Neutrophil (primary cell): ENCODE measurements around the gene CHCHD4.

Experiments used
- H3K27ac ChIP-seq: fragments of 200-600 bp; sonication (generic); 2 replicates; pipeline ENCODE4 v1.5.1; 2016; ENCODE audit warnings: mild to moderate bottlenecking, moderate library complexity
- H3K27me3 ChIP-seq: fragments of 200-600 bp; sonication (generic); 2 replicates; pipeline ENCODE4 v1.6.0; 2016; ENCODE audit warnings: mild to moderate bottlenecking
- H3K36me3 ChIP-seq: fragments of 200-600 bp; sonication (generic); 2 replicates; pipeline ENCODE4 v1.5.1; 2017
- H3K4me1 ChIP-seq, 2 experiments: fragments of 200-600 bp in 1 of 2; sonication (generic) in 1 of 2; 1 replicate in 1 of 2; 2 replicates in 1 of 2; pipeline versions ENCODE4 v1.5.1 to v1.6.1; 2013 to 2016; ENCODE audit warnings: low read depth in 1 of 2, low read length in 1 of 2, mild to moderate bottlenecking in 1 of 2, moderate library complexity in 1 of 2; ENCODE audit not compliant: control insufficient read depth in 1 of 2, insufficient read depth in 1 of 2
- H3K4me3 ChIP-seq, 2 experiments: fragments of 200-600 bp in 1 of 2; sonication (generic) in 1 of 2; 1 replicate in 1 of 2; 2 replicates in 1 of 2; pipeline ENCODE4 v1.5.1; 2013 to 2016; ENCODE audit warnings: low read depth in 1 of 2, low read length in 1 of 2, mild to moderate bottlenecking in 1 of 2, moderate library complexity in 1 of 2
- H3K9me3 ChIP-seq: fragments of 200-600 bp; sonication (generic); 2 replicates; pipeline ENCODE4 v1.5.1; 2016
- CTCF ChIP-seq: fragments of 200-600 bp; sonication (generic); IDR thresholded peaks from 2 replicates; pipeline ENCODE4 v1.5.1; 2016; ENCODE audit warnings: antibody characterized with exemption

The CHCHD4 gene

DNA sequence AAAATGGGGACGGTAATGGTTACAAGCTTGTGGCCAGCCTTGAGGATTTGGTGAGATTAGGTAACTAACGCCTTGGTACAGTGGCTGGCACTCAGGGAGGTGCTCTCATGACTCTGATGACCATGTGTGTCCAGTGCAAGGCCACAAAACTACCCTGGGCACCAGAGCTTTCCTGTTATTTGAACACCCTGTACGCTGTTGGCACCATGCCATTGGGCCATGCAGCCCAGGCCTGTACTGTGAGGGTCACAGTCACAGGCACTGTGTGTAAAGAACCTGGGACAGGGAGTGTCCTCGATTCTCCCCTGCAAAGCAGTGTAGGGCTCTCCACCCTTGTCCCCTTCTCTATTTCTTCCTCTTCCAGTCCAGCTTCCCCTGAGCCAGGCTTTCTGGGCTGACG is 6.5 kb upstream of the CHCHD4 start:
- Histone ChIP-seq H3K4me3 (no peak overlapping the region), H3K36me3 (peaks cover 90% of the 10 kb centered on the region), H3K27ac (no peak overlapping the region), H3K27me3 (no peaks in the 10 kb centered on the region), H3K9me3 (no peaks in the 10 kb centered on the region), H3K4me1 (peaks cover 11 to 13% of the 10 kb centered on the region in 2 experiments)
- no peak for TF ChIP-seq CTCF

GRCh38 chr3:14130707-14131106 is 6.0 kb upstream of the CHCHD4 start:
- Histone ChIP-seq H3K9me3 (no peaks in the 10 kb centered on the region), H3K27me3 (no peaks in the 10 kb centered on the region), H3K4me3 (no peak overlapping the region), H3K27ac (no peak overlapping the region), H3K36me3 (peaks cover 86% of the 10 kb centered on the region), H3K4me1 (peaks cover 15 to 17% of the 10 kb centered on the region in 2 experiments)
- TF ChIP-seq CTCF = no peak

DNA sequence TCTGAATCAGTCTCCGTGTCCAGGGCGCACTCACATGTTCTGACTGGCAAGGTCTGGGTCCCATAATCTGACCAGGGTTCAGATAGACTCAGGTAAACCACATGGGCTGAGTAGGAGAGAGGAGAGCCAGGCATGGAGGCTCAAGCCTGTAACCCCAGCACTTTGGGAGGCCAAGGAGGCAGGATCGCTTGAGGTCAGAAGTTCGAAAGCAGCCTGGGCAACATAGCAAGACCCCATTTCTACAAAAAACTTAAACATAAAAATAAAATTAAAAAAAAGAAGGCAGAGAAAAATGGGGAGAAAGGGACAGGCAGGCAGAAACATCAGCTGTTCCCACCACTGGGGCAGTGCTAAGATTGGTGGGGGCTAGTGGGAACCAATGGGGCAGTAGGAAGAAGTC is 5.6 kb upstream of the CHCHD4 start:
- no peak overlapping the region for H3K27ac ChIP-seq
- no peak overlapping the region for H3K4me3 ChIP-seq
- TF ChIP-seq CTCF = no peak
- peaks cover 81% of the 10 kb centered on the region for H3K36me3 ChIP-seq
- H3K4me1 ChIP-seq = peaks cover 19 to 21% of the 10 kb centered on the region in 2 experiments
- no peaks in the 10 kb centered on the region for H3K9me3 ChIP-seq
- H3K27me3 ChIP-seq = no peaks in the 10 kb centered on the region

DNA sequence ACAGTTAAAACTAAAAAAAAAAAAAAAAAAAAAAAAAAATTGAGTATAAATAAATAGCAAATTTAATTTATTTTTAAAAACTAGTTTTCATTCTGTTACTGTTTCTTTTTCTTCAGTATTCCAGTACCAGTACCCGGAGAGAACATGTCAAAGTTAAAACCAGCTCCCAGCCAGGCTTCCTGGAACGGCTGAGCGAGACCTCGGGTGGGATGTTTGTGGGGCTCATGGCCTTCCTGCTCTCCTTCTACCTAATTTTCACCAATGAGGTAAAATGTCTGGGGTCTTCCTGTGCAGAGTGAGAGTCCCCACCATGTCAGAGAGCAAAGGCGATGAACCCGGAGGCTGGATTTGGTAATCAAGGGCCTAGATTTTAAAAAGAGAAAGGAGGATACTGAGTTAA is 4.6 kb upstream of the CHCHD4 start:
- H3K27ac ChIP-seq = no peak overlapping the region
- TF ChIP-seq CTCF = no peak
- H3K4me3 ChIP-seq = no peak overlapping the region
- H3K9me3 ChIP-seq = no peaks in the 10 kb centered on the region
- H3K27me3 ChIP-seq = no peaks in the 10 kb centered on the region
- H3K4me1 ChIP-seq = peaks cover 21 to 23% of the 10 kb centered on the region in 2 experiments
- peaks cover 72% of the 10 kb centered on the region for H3K36me3 ChIP-seq

DNA sequence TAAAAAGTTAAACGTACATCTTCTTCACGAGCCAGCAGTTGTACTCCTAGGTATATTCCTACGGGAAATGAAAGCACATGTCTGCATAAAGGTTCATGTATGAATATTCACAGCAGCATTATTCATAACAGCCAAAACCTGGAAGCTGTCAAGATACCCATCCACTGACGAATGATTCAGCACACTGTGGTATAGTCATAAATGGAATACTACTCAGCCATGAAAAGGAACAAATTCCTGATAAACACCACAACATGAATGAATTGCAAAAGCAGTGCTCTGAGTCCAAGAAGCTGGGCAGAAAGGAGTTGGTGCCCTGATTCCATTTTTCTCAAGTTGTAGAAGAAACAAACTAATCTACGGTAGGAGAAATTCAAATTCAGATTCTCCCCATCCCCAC is 4.1 kb upstream of the CHCHD4 start:
- no peak overlapping the region for H3K4me3 ChIP-seq
- H3K9me3 ChIP-seq = no peaks in the 10 kb centered on the region
- TF ChIP-seq CTCF = no peak
- peaks cover 66% of the 10 kb centered on the region for H3K36me3 ChIP-seq
- H3K4me1 ChIP-seq = peaks cover 27 to 28% of the 10 kb centered on the region in 2 experiments
- H3K27ac ChIP-seq = peak overlapping the region; percentile 18
- H3K27me3 ChIP-seq = no peaks in the 10 kb centered on the region
